Hepatocyte (in vitro differentiated cells): ENCODE measurements around the gene SCAF1.

Experiments
- EZH2 ChIP-seq: fragments of 200-600 bp; sonication (generic); IDR thresholded peaks from 2 replicates; pipeline ENCODE4 v1.6.1; 2016; ENCODE audit warnings: antibody characterized with exemption, mild to moderate bottlenecking, borderline replicate concordance
- EZH2phosphoT487 ChIP-seq: fragments of 200-600 bp; sonication (generic); IDR thresholded peaks from one replicate; pipeline ENCODE4 v1.6.1; 2018; ENCODE audit warnings: antibody characterized with exemption, mild to moderate bottlenecking, low read depth, moderate library complexity; ENCODE audit not compliant: unreplicated experiment, severe bottlenecking

- TF ChIP-seq EZH2phosphoT487 = no peak
- TF ChIP-seq EZH2 = no peak
Measured at GRCh38 chr19:49593233-49594113, 48.5 kb upstream of the SCAF1 start.
